Measurements from ENCODE around the gene CTNNBIP1.

Gene CTNNBIP1

DNA sequence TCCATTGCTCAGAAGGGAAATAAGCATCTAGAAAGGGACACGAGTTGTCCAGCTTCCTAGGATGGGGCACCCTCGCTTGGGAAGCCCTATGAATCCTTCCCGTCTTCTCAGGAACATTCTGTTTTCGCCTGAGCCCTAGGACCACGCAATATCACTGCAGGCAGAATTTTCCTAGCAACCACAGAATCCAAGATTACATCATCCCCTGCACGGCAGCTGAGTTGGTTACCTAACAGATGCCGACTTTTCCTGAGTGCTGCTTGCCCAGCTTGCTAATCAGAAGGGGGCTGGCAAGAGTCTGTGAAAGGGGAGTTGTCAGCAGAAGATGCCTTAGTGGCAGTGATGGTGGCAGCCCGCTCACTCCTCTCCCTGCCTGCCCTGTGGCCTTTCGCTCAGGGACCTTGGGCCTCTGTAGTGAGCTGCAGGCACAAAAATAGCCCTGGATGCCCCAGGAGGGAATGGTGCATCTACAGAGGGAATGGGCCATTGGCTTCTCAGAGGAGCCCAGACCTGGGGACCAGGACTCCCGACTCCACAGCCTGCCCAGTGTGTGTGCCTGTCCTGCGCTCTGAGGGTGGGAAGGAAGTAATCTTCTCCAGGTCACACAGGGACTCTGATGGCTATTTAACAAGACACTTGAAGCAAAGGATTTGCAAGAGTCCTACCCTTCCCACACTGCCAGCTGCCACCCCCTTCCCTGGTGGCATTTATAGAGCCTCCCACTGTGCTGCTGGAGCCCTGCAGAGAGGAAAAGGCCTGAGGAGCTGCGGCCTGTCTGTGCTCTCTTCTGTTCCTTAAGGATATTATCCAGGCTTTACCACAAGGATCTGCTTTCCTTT, 57.4 kb downstream of the CTNNBIP1 start:
- ChIA-PET CTCF (interaction anchor here (0.7 to 5.1 kb wide), 6 partner anchors 9 to 68 kb away, joined by 3 to 28 read pairs (median 6); no protein-coding TSS in a partner anchor), POLR2A (no interaction called here)
- DNase-seq = peak; percentile 20 to 40 (median 34)
- H3K9me3 ChIP-seq (ENCODE audit: control extremely low read depth in 1 of 5, control insufficient read depth in 4 of 5, insufficient read depth in 2 of 5, low read depth in 1 of 5, low read length in 4 of 5) = peaks cover 0 to 6% (median 2%) of the 10 kb centered on the region in 5 experiments
- H3K27me3 ChIP-seq (replicated peaks in 2 of 5; ENCODE audit: control insufficient read depth in 4 of 5, insufficient read depth in 5 of 5, low read length in 4 of 5) = no peaks in the 10 kb centered on the region
- peaks cover 5 to 54% (median 38%) of the 10 kb centered on the region in 4 experiments for H3K4me1 ChIP-seq (ENCODE audit: control extremely low read depth in 1 of 4, control insufficient read depth in 4 of 4, insufficient read depth in 4 of 4, low read length in 3 of 4)
- peak overlapping the region in 3 of 7 experiments; percentile 2 to 87 (median 28) for H3K4me3 ChIP-seq (ENCODE audit: control insufficient read depth in 1 of 7, extremely low read depth in 1 of 7, insufficient read depth in 4 of 7, low read depth in 2 of 7, low read length in 6 of 7)
- H3K36me3 ChIP-seq (ENCODE audit: control insufficient read depth in 4 of 4, insufficient read depth in 4 of 4, low read length in 3 of 4) = peaks cover 0 to 13% (median 10%) of the 10 kb centered on the region in 4 experiments
- 73% methylated on average over 10 of the region's 12 CpGs for WGBS (ENCODE audit: insufficient coverage)
- H3K27ac ChIP-seq (ENCODE audit: insufficient read depth in 1 of 2, low read depth in 1 of 2, low read length in 2 of 2, poor library complexity in 1 of 2, severe bottlenecking in 2 of 2) = no peak overlapping the region

- POLR2A ChIA-PET = no interaction called here
- CTCF ChIA-PET = interaction anchor here (0.7 to 5.1 kb wide), 3 partner anchors 16 to 68 kb away, joined by 5 to 28 read pairs (median 6); no protein-coding TSS in a partner anchor
- peaks cover 0 to 13% (median 10%) of the 10 kb centered on the region in 4 experiments for H3K36me3 ChIP-seq (ENCODE audit: control insufficient read depth in 4 of 4, insufficient read depth in 4 of 4, low read length in 3 of 4)
- WGBS (ENCODE audit: insufficient coverage) = 87% methylated on average over 6 of the region's 8 CpGs
- H3K9me3 ChIP-seq (ENCODE audit: control extremely low read depth in 1 of 5, control insufficient read depth in 4 of 5, insufficient read depth in 2 of 5, low read depth in 1 of 5, low read length in 4 of 5) = peaks cover 0 to 6% (median 2%) of the 10 kb centered on the region in 5 experiments
- H3K27ac ChIP-seq (ENCODE audit: insufficient read depth in 1 of 2, low read depth in 1 of 2, low read length in 2 of 2, poor library complexity in 1 of 2, severe bottlenecking in 2 of 2) = no peak overlapping the region
- no peak for DNase-seq
- H3K4me3 ChIP-seq (ENCODE audit: control insufficient read depth in 1 of 7, extremely low read depth in 1 of 7, insufficient read depth in 4 of 7, low read depth in 2 of 7, low read length in 6 of 7) = peak overlapping the region in 4 of 7 experiments; percentile 2 to 87 (median 28)
- H3K27me3 ChIP-seq (replicated peaks in 2 of 5; ENCODE audit: control insufficient read depth in 4 of 5, insufficient read depth in 5 of 5, low read length in 4 of 5) = no peaks in the 10 kb centered on the region
- H3K4me1 ChIP-seq (ENCODE audit: control extremely low read depth in 1 of 4, control insufficient read depth in 4 of 4, insufficient read depth in 4 of 4, low read length in 3 of 4) = peaks cover 5 to 58% (median 41%) of the 10 kb centered on the region in 4 experiments
These were observed 58.1 kb downstream of the CTNNBIP1 start for GRCh38 chr1:9852004-9852403.

DNA sequence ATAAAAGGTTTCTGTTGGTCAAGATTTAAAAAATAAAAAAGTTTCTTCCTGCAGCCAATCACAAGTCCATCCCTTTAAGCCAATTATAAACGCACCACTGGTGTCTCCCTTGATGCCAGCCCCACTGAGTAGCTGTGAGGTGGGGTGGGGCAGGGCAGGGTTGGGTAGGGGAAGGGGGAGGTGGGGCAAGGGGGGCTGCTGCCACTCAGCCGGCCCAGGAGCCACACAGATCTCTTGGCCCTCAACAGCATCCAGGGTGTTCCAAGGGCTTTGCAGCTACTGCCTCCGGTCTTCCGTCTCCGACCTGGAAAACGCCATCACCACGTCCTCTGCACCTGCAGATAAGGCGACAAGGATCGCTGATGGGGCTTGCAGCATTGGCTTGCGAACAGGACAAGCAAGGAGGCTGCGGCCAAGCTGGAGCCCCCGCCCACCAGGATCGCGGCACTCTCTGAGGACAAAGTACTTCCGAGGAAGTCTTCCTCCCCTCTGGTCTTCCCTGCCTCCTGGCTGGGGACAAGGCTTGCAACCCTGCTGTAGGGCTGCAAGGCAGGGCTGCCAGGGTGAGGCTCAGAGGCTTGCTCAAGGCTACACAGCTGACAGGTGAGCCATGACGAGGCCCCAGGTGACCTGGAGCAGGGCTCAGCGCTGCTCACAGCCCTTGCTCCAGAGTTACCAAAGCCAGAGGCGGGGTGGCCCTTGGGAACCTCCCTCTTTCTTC, 59.5 kb downstream of the CTNNBIP1 start:
- H3K27me3 ChIP-seq (replicated peaks in 2 of 5; ENCODE audit: control insufficient read depth in 4 of 5, insufficient read depth in 5 of 5, low read length in 4 of 5) = no peaks in the 10 kb centered on the region
- peaks cover 7 to 70% (median 43%) of the 10 kb centered on the region in 4 experiments for H3K4me1 ChIP-seq (ENCODE audit: control extremely low read depth in 1 of 4, control insufficient read depth in 4 of 4, insufficient read depth in 4 of 4, low read length in 3 of 4)
- CTCF ChIA-PET = interaction anchor here (1.0 to 5.1 kb wide), 9 partner anchors 11 to 183 kb away, joined by 3 to 28 read pairs (median 4); no protein-coding TSS in a partner anchor
- H3K9me3 ChIP-seq (ENCODE audit: control extremely low read depth in 1 of 5, control insufficient read depth in 4 of 5, insufficient read depth in 2 of 5, low read depth in 1 of 5, low read length in 4 of 5) = peaks cover 0 to 6% (median 2%) of the 10 kb centered on the region in 5 experiments
- POLR2A ChIA-PET = interaction anchor here (0.6 to 1.2 kb wide), 4 partner anchors 9 to 93 kb away, joined by 3 read pairs; partner anchors contain the start of genes LZIC and NMNAT1
- peak; percentile 14 to 55 (median 43) for DNase-seq
- H3K27ac ChIP-seq (ENCODE audit: insufficient read depth in 1 of 2, low read depth in 1 of 2, low read length in 2 of 2, poor library complexity in 1 of 2, severe bottlenecking in 2 of 2) = peak overlapping the region; percentile 33 to 80
- H3K36me3 ChIP-seq (ENCODE audit: control insufficient read depth in 4 of 4, insufficient read depth in 4 of 4, low read length in 3 of 4) = peaks cover 0 to 13% (median 10%) of the 10 kb centered on the region in 4 experiments
- 3% methylated on average over 17 of the region's 18 CpGs for WGBS (ENCODE audit: insufficient coverage)
- H3K4me3 ChIP-seq (ENCODE audit: control insufficient read depth in 1 of 7, extremely low read depth in 1 of 7, insufficient read depth in 4 of 7, low read depth in 2 of 7, low read length in 6 of 7) = peak overlapping the region; percentile 27 to 87 (median 68)

DNA sequence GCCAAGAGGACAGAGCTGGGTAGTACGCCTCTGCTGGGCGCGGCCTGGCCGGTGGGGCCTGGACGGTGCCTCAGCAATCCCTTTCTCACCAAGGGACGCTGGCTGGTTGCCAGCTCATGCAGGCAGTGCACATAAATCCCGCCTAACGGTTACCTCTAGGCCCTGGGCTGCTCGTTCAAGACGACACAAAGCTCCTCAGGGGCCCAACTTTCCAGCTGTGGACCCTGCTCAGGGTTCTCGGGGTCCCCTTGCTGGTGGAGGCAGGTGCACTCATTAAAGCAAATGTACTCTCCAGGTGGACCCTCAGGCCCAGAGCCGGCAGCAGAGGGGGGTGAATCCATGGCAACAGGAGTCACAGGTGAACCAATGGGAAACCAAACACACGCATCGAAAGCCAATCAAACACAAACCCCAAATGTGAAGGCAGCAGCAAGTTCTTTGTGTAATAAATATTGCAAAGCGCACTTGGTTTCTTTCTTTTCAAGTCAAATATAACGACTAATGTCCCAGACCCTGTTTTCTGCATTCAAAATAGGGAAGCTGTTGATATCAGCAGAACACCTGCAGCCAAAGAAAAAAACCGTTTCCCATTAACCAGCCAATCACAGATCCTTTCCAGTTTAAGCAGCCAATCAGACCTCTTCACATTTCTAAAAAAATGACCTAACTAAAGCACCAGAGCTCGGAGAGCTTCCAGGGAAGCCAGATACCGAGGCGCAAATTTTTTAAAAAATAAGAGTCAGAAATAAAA, 60.2 kb downstream of the CTNNBIP1 start:
- ChIA-PET CTCF (interaction anchor here (1.0 to 5.1 kb wide), 10 partner anchors 10 to 184 kb away, joined by 3 to 28 read pairs (median 4); no protein-coding TSS in a partner anchor), POLR2A (interaction anchor here (0.6 to 1.2 kb wide), 5 partner anchors 8 to 93 kb away, joined by 3 read pairs; partner anchors contain the start of genes LZIC and NMNAT1)
- Histone ChIP-seq H3K9me3 (ENCODE audit: control extremely low read depth in 1 of 5, control insufficient read depth in 4 of 5, insufficient read depth in 2 of 5, low read depth in 1 of 5, low read length in 4 of 5) (peaks cover 0 to 6% (median 2%) of the 10 kb centered on the region in 5 experiments), H3K27ac (ENCODE audit: insufficient read depth in 1 of 2, low read depth in 1 of 2, low read length in 2 of 2, poor library complexity in 1 of 2, severe bottlenecking in 2 of 2) (peak overlapping the region; percentile 80 to 87), H3K4me3 (ENCODE audit: control insufficient read depth in 1 of 7, extremely low read depth in 1 of 7, insufficient read depth in 4 of 7, low read depth in 2 of 7, low read length in 6 of 7) (peak overlapping the region in 5 of 7 experiments; percentile 18 to 87 (median 74)), H3K36me3 (ENCODE audit: control insufficient read depth in 4 of 4, insufficient read depth in 4 of 4, low read length in 3 of 4) (peaks cover 0 to 13% (median 10%) of the 10 kb centered on the region in 4 experiments), H3K27me3 (replicated peaks in 2 of 5; ENCODE audit: control insufficient read depth in 4 of 5, insufficient read depth in 5 of 5, low read length in 4 of 5) (no peaks in the 10 kb centered on the region), H3K4me1 (ENCODE audit: control extremely low read depth in 1 of 4, control insufficient read depth in 4 of 4, insufficient read depth in 4 of 4, low read length in 3 of 4) (peaks cover 7 to 70% (median 43%) of the 10 kb centered on the region in 4 experiments)
- WGBS (ENCODE audit: insufficient coverage) = 11% methylated on average over 14 of the region's 20 CpGs
- peak; percentile 94 to 98 (median 97) for DNase-seq

GRCh38 chr1:9848022-9848421, 62.0 kb downstream of the CTNNBIP1 start:
- Histone ChIP-seq H3K27me3 (replicated peaks in 2 of 5; ENCODE audit: control insufficient read depth in 4 of 5, insufficient read depth in 5 of 5, low read length in 4 of 5) (no peaks in the 10 kb centered on the region), H3K4me1 (ENCODE audit: control extremely low read depth in 1 of 4, control insufficient read depth in 4 of 4, insufficient read depth in 4 of 4, low read length in 3 of 4) (peaks cover 7 to 66% (median 43%) of the 10 kb centered on the region in 4 experiments), H3K36me3 (ENCODE audit: control insufficient read depth in 4 of 4, insufficient read depth in 4 of 4, low read length in 3 of 4) (peaks cover 0 to 5% (median 3%) of the 10 kb centered on the region in 4 experiments), H3K4me3 (ENCODE audit: control insufficient read depth in 1 of 7, extremely low read depth in 1 of 7, insufficient read depth in 4 of 7, low read depth in 2 of 7, low read length in 6 of 7) (no peak overlapping the region), H3K27ac (ENCODE audit: insufficient read depth in 1 of 2, low read depth in 1 of 2, low read length in 2 of 2, poor library complexity in 1 of 2, severe bottlenecking in 2 of 2) (peak overlapping the region in 1 of 2 experiments; percentile 36), H3K9me3 (ENCODE audit: control extremely low read depth in 1 of 5, control insufficient read depth in 4 of 5, insufficient read depth in 2 of 5, low read depth in 1 of 5, low read length in 4 of 5) (no peaks in the 10 kb centered on the region)
- peak; percentile 24 to 42 (median 28) for DNase-seq
- POLR2A ChIA-PET = interaction anchor here (1.1 kb wide), 1 partner anchor 18 kb away, joined by 3 read pairs; no protein-coding TSS in a partner anchor
- CTCF ChIA-PET = interaction anchor here (0.9 to 1.8 kb wide), 5 partner anchors 11 to 63 kb away, joined by 3 to 7 read pairs (median 4); no protein-coding TSS in a partner anchor
- 25% methylated on average over 4 of the region's 8 CpGs for WGBS (ENCODE audit: insufficient coverage)

DNA sequence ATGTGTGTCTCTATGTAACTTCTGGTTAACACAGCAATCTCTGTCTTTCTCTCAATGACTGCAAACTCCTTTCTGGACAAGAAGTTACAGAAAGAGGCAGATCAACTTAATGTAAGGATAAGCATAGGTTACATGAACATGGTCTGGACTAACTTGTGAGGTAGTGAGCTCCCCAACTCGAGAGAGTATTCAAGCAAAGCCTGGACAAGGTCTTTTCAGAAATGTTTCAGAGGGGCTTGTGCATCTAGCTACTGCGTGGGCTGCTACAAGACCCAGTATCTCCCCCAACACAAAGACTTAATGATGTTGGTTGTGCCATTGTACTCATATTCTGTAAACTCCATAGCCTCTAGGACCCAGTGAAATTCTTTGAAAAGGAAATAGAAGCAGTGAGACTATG, 62.8 kb downstream of the CTNNBIP1 start:
- POLR2A ChIA-PET = interaction anchor here (0.6 to 1.1 kb wide), 2 partner anchors 17 to 44 kb away, joined by 3 read pairs; no protein-coding TSS in a partner anchor
- no peak overlapping the region for H3K4me3 ChIP-seq (ENCODE audit: control insufficient read depth in 1 of 7, extremely low read depth in 1 of 7, insufficient read depth in 4 of 7, low read depth in 2 of 7, low read length in 6 of 7)
- WGBS (ENCODE audit: insufficient coverage) = 75% methylated on average over 1 of the region's 2 CpGs
- peaks cover 6 to 58% (median 40%) of the 10 kb centered on the region in 4 experiments for H3K4me1 ChIP-seq (ENCODE audit: control extremely low read depth in 1 of 4, control insufficient read depth in 4 of 4, insufficient read depth in 4 of 4, low read length in 3 of 4)
- H3K36me3 ChIP-seq (ENCODE audit: control insufficient read depth in 4 of 4, insufficient read depth in 4 of 4, low read length in 3 of 4) = peaks cover 0 to 3% (median 0%) of the 10 kb centered on the region in 4 experiments
- CTCF ChIA-PET = interaction anchor here (1.2 to 1.8 kb wide), 4 partner anchors 10 to 63 kb away, joined by 3 to 7 read pairs (median 4); no protein-coding TSS in a partner anchor
- no peak for DNase-seq
- H3K27ac ChIP-seq (ENCODE audit: insufficient read depth in 1 of 2, low read depth in 1 of 2, low read length in 2 of 2, poor library complexity in 1 of 2, severe bottlenecking in 2 of 2) = peak overlapping the region in 1 of 2 experiments; percentile 36
- H3K27me3 ChIP-seq (replicated peaks in 2 of 5; ENCODE audit: control insufficient read depth in 4 of 5, insufficient read depth in 5 of 5, low read length in 4 of 5) = no peaks in the 10 kb centered on the region
- H3K9me3 ChIP-seq (ENCODE audit: control extremely low read depth in 1 of 5, control insufficient read depth in 4 of 5, insufficient read depth in 2 of 5, low read depth in 1 of 5, low read length in 4 of 5) = no peaks in the 10 kb centered on the region
